Measurements from ENCODE around the gene CTBS.

The CTBS gene

DNA sequence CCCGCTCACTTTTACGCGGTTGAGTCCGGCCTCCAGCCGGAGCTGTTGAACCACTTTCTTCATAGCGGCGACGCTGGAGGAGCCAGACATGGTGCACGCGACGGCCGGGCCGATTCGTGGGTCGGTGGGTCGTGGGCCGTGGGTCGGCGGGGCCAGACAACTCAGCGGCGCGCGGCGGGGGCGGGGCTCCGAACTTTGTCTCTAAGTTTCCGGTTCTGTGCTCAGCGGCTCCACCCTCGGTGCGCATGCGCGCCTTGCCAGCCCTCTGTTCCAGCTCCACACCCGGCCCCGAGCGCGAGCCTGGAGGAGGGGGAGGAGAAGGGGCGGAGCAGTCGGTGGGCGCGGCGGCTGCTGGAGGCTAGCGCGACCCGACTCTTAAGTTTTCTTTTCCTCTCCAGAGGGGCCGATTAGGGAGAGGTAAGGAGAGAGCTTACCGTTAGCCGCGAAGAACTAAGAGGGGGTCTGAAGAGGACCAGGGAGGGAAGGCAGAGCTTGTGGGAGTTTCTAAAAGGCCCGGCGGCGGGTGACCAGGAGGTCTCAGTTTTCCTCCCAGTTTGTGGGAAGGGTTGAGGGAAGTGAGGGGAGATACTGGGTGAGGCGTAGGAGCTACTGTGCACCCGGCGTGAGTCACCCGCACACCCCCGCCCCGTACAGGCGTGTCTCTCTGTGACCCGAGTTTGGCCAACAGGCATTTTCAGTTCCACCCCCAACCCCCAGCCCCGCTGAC, 68.1 kb downstream of the CTBS start, which contains the start of the genes GNG5 and SPATA1:
TSS of gene GNG5 (minus strand) at position 580 of the 727 bp plus-strand sequence. CDS start at position 90, 490 bp downstream.
TSS of gene SPATA1 (plus strand) at position 385 of the 727 bp plus-strand sequence. CDS start 9,974 bp downstream, outside the sequence.
- DNase-seq (ENCODE audit: low read depth) = peak; percentile 90

GRCh38 chr1:84505493-84506001, 68.7 kb downstream of the CTBS start:
- no peak for DNase-seq (ENCODE audit: low read depth)

GRCh38 chr1:84504580-84505492, 69.4 kb downstream of the CTBS start:
- DNase-seq (ENCODE audit: low read depth) = no peak

DNA sequence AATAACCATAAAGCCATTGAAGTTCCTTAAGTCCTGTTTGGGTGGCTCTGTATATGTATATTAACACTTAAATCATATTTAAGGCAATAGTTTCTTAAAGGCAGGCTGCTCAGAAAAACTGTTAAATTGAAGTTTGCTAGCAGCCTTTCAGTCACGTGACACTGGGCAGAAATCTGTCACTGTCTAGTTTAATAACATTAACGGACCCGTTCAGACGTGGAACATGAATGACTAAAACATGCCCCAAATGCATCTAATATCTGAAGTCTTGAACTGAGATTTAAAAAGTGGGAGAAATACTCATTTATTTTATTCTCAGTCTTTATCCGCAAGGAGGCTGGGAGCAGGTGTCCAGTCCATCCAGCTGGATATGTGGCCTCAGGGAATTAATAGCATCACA, 71.3 kb downstream of the CTBS start:
- no peak for DNase-seq (ENCODE audit: low read depth)

Measured in CMK (cell line).